Stimulated activated CD4-positive, alpha-beta T cell treated with anti-CD3 and anti-CD28 coated beads, TNF-alpha, amount 100 ng/mL, for 48 hours (primary cell): ENCODE results near the gene ZNF778.
"Not testable (repeated sequence)": the region's sequence is repeated elsewhere in the genome, so short reads cannot be mapped to it uniquely, and the experiment has no call there.

Experiments used
- DNase-seq, 3 donors: peaks; one replicate each; pipeline ENCODE4 v3.0.0-alpha.2; 2020; ENCODE audit warnings: low read depth in 3 of 3

ZNF778 gene

GRCh38 chr16:89179656-89180315 is 37.7 kb upstream of the ZNF778 start:
- no peak for DNase-seq

GRCh38 chr16:89183463-89183862 is 34.0 kb upstream of the ZNF778 start:
- DNase-seq = no peak

GRCh38 chr16:89183975-89184676 is 33.4 kb upstream of the ZNF778 start:
- DNase-seq = no peak

GRCh38 chr16:89184677-89184932 is 32.9 kb upstream of the ZNF778 start:
- no peak for DNase-seq

- no peak for DNase-seq
Observed at GRCh38 chr16:89184933-89185794, 32.3 kb upstream of the ZNF778 start.

- DNase-seq = not testable (repeated sequence)
Observed at GRCh38 chr16:89185887-89186592, 31.5 kb upstream of the ZNF778 start.

- DNase-seq = not testable (repeated sequence)
Observed at GRCh38 chr16:89186593-89187031, 30.9 kb upstream of the ZNF778 start.

GRCh38 chr16:89187032-89187769 is 30.3 kb upstream of the ZNF778 start:
- peak in 1 of 3 donors; percentile 16 for DNase-seq

GRCh38 chr16:89187770-89188392 is 29.6 kb upstream of the ZNF778 start:
- DNase-seq = no peak

GRCh38 chr16:89188471-89189357 is 28.8 kb upstream of the ZNF778 start:
- not testable (repeated sequence) for DNase-seq

- DNase-seq = no peak
Observed at GRCh38 chr16:89189358-89190025, 28.0 kb upstream of the ZNF778 start.

GRCh38 chr16:89190150-89190958 is 27.1 kb upstream of the ZNF778 start:
- DNase-seq = no peak

GRCh38 chr16:89191033-89191900 is 26.2 kb upstream of the ZNF778 start:
- no peak for DNase-seq

- DNase-seq = no peak
Observed at GRCh38 chr16:89191901-89192185, 25.7 kb upstream of the ZNF778 start.

GRCh38 chr16:89192186-89192955 is 25.1 kb upstream of the ZNF778 start:
- DNase-seq = peak in 2 of 3 donors; percentile 76 to 94

- peak in 2 of 3 donors; percentile 36 to 63 for DNase-seq
Observed at GRCh38 chr16:89192956-89193575, 24.4 kb upstream of the ZNF778 start.
